Kidney tubule cell (primary cell): Measurements from ENCODE around the gene BCAN.
"Not testable (repeated sequence)": the region's sequence is repeated elsewhere in the genome, so short reads cannot be mapped to it uniquely, and the experiment has no call there.

Experiments used
- DNase-seq: peaks from one replicate; pipeline ENCODE4 v3.0.0-alpha.2; 2018; ENCODE audit warnings: low spot score

BCAN gene

GRCh38 chr1:156641761-156642264, at the start of gene BCAN:
BCAN (plus strand) TSS chr1:156642117; CDS start chr1:156646055, 3,938 bp downstream.
- no peak for DNase-seq

GRCh38 chr1:156592158-156592909, 49.6 kb upstream of the BCAN start:
- DNase-seq: no peak

GRCh38 chr1:156592910-156593660, 48.8 kb upstream of the BCAN start:
- DNase-seq: no peak

GRCh38 chr1:156593661-156593989, 48.3 kb upstream of the BCAN start:
- DNase-seq: no peak

GRCh38 chr1:156594190-156594589, 47.7 kb upstream of the BCAN start:
- no peak for DNase-seq

- DNase-seq: no peak
Measured at GRCh38 chr1:156595016-156595415, 46.9 kb upstream of the BCAN start.

- no peak for DNase-seq
Measured at GRCh38 chr1:156596426-156596825, 45.5 kb upstream of the BCAN start.

GRCh38 chr1:156598125-156598524, 43.8 kb upstream of the BCAN start:
- DNase-seq: no peak

- no peak for DNase-seq
Measured at GRCh38 chr1:156598731-156599432, 43.0 kb upstream of the BCAN start.

GRCh38 chr1:156599811-156600210, 42.1 kb upstream of the BCAN start:
- DNase-seq: peak; percentile 50

- DNase-seq: no peak
Measured at GRCh38 chr1:156600733-156601121, 41.2 kb upstream of the BCAN start.

GRCh38 chr1:156601122-156601830, 40.6 kb upstream of the BCAN start, which contains the start of gene GPATCH4:
GPATCH4 (minus strand) TSS chr1:156601479.
- DNase-seq: peak; percentile 88

- peak; percentile 61 for DNase-seq
Measured at GRCh38 chr1:156601892-156602291, 40.0 kb upstream of the BCAN start.

GRCh38 chr1:156602557-156602993, 39.3 kb upstream of the BCAN start:
- no peak for DNase-seq

- DNase-seq: not testable (repeated sequence)
Measured at GRCh38 chr1:156607344-156607743, 34.6 kb upstream of the BCAN start.

GRCh38 chr1:156608036-156608674, 33.8 kb upstream of the BCAN start:
- DNase-seq: peak; percentile 76

- peak; percentile 52 for DNase-seq
Measured at GRCh38 chr1:156608981-156609380, 32.9 kb upstream of the BCAN start.

- DNase-seq: not testable (repeated sequence)
Measured at GRCh38 chr1:156610072-156610471, 31.8 kb upstream of the BCAN start.

GRCh38 chr1:156612666-156613065, 29.3 kb upstream of the BCAN start:
- DNase-seq: no peak

GRCh38 chr1:156615946-156616345, 26.0 kb upstream of the BCAN start:
- no peak for DNase-seq

GRCh38 chr1:156616463-156616862, 25.5 kb upstream of the BCAN start:
- peak; percentile 28 for DNase-seq
